HL-60 (cell line): ENCODE data around the gene TSEN2.

Experiments
- GABPA ChIP-seq: IDR thresholded peaks from 2 replicates; pipeline ENCODE4 v1.6.1; 2012; ENCODE audit warnings: low read depth
- POLR2AphosphoS5 ChIP-seq: IDR thresholded peaks from 2 replicates; pipeline ENCODE4 v1.6.1; 2012; ENCODE audit warnings: low read depth
- TF ChIP-seq, protein P1 (sequence below): IDR thresholded peaks from one replicate; pipeline ENCODE4 v1.5.1; 2011; ENCODE audit warnings: low read length, control low read depth, inconsistent platforms; ENCODE audit not compliant: insufficient read depth
- TF ChIP-seq, protein P2 (sequence below): IDR thresholded peaks from 2 replicates; pipeline ENCODE4 v1.6.1; 2012; ENCODE audit warnings: low read depth; ENCODE audit not compliant: insufficient replicate concordance

DNA sequence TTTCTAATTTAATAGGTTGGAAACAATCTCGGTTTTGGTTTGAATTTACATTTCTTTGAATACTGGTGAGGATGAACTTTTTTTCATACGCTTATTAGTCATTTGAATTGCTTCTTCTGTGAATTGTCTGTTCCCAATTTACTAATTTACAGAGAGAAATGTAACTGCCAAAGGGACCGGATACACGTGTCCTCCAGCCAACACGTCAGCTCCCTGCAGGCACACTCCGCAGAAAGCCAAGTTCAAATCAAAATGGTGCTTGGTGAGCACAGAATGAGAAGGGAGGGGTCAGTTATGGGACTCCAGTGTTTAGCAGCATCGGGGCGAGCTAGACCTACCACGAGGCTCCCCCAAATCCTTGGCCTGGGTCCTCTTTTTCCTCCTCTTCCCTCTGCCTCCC, 10.8 kb upstream of the TSEN2 start:
- TF ChIP-seq, protein P1, sequence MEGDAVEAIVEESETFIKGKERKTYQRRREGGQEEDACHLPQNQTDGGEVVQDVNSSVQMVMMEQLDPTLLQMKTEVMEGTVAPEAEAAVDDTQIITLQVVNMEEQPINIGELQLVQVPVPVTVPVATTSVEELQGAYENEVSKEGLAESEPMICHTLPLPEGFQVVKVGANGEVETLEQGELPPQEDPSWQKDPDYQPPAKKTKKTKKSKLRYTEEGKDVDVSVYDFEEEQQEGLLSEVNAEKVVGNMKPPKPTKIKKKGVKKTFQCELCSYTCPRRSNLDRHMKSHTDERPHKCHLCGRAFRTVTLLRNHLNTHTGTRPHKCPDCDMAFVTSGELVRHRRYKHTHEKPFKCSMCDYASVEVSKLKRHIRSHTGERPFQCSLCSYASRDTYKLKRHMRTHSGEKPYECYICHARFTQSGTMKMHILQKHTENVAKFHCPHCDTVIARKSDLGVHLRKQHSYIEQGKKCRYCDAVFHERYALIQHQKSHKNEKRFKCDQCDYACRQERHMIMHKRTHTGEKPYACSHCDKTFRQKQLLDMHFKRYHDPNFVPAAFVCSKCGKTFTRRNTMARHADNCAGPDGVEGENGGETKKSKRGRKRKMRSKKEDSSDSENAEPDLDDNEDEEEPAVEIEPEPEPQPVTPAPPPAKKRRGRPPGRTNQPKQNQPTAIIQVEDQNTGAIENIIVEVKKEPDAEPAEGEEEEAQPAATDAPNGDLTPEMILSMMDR, result no peak
- TF ChIP-seq POLR2AphosphoS5 (no peak), GABPA (no peak)
- TF ChIP-seq, protein P2, sequence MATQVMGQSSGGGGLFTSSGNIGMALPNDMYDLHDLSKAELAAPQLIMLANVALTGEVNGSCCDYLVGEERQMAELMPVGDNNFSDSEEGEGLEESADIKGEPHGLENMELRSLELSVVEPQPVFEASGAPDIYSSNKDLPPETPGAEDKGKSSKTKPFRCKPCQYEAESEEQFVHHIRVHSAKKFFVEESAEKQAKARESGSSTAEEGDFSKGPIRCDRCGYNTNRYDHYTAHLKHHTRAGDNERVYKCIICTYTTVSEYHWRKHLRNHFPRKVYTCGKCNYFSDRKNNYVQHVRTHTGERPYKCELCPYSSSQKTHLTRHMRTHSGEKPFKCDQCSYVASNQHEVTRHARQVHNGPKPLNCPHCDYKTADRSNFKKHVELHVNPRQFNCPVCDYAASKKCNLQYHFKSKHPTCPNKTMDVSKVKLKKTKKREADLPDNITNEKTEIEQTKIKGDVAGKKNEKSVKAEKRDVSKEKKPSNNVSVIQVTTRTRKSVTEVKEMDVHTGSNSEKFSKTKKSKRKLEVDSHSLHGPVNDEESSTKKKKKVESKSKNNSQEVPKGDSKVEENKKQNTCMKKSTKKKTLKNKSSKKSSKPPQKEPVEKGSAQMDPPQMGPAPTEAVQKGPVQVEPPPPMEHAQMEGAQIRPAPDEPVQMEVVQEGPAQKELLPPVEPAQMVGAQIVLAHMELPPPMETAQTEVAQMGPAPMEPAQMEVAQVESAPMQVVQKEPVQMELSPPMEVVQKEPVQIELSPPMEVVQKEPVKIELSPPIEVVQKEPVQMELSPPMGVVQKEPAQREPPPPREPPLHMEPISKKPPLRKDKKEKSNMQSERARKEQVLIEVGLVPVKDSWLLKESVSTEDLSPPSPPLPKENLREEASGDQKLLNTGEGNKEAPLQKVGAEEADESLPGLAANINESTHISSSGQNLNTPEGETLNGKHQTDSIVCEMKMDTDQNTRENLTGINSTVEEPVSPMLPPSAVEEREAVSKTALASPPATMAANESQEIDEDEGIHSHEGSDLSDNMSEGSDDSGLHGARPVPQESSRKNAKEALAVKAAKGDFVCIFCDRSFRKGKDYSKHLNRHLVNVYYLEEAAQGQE, result no peak
